Body of pancreas (tissue), 4 donors: Measurements from ENCODE around the gene N4BP2L2.

Source experiments
- POLR2A ChIP-seq, 3 donors: fragments of 450-650 bp; IDR thresholded peaks; one replicate each; pipeline ENCODE4 v1.6.1; 2016; ENCODE audit warnings: antibody characterized with exemption in 3 of 3, mild to moderate bottlenecking in 2 of 3
- TF ChIP-seq, protein P1 (sequence below), 7 experiments: fragments of 450-650 bp in 4 of 7; fragments of 200-600 bp in 3 of 7; sonication (generic) in 3 of 7; IDR thresholded peaks; one replicate each; pipeline ENCODE4 v1.5.1; 2016 to 2019; ENCODE audit warnings: antibody characterized with exemption in 7 of 7

DNA sequence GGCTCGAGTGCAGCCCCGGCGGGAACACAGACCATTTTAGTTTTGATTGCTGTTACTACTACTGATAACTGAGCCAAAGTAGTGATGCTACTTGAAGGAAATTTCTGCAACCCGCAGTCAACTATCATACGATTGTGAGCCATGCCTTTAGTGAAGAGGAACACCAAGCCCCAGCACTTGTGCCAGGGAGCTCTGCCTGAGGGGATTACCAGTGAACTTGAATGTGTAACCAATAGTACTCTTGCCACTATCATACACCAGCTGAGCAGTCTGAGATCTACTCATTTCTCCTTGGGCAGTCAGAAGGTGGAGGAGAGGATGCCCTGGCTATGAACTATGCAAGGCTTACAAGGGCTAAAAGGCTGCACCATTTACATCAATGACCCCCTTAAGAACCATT lies 61.7 kb downstream of the N4BP2L2 start:
- TF ChIP-seq, protein P1, sequence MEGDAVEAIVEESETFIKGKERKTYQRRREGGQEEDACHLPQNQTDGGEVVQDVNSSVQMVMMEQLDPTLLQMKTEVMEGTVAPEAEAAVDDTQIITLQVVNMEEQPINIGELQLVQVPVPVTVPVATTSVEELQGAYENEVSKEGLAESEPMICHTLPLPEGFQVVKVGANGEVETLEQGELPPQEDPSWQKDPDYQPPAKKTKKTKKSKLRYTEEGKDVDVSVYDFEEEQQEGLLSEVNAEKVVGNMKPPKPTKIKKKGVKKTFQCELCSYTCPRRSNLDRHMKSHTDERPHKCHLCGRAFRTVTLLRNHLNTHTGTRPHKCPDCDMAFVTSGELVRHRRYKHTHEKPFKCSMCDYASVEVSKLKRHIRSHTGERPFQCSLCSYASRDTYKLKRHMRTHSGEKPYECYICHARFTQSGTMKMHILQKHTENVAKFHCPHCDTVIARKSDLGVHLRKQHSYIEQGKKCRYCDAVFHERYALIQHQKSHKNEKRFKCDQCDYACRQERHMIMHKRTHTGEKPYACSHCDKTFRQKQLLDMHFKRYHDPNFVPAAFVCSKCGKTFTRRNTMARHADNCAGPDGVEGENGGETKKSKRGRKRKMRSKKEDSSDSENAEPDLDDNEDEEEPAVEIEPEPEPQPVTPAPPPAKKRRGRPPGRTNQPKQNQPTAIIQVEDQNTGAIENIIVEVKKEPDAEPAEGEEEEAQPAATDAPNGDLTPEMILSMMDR (IDR thresholded peaks at IDR 0.05) = no peak
- no peak for TF ChIP-seq POLR2A (IDR thresholded peaks at IDR 0.05)
